Prostate gland (tissue), 2 donors: ENCODE data around the gene ISOC2. TPM values are rescaled to one million over a fixed set of nuclear protein-coding genes. Genes with fewer than 3 reads are reported as not detected.

Source experiments
- DNase-seq: peaks from one replicate; pipeline ENCODE4 v3.0.0-alpha.2; 2019; ENCODE audit warnings: low spot score
- H3K27ac ChIP-seq, 2 donors: fragments of 200-600 bp; sonication (generic); 2 replicates each; pipeline ENCODE4 v1.5.1; 2017 to 2019
- H3K27me3 ChIP-seq: fragments of 200-600 bp; sonication (generic); replicated peaks from 2 replicates; pipeline ENCODE4 v1.5.1; 2019; ENCODE audit not compliant: insufficient read depth
- H3K36me3 ChIP-seq, 2 donors: fragments of 200-600 bp; sonication (generic); 1 replicate in 1 of 2; 2 replicates in 1 of 2; pipeline versions ENCODE4 v1.5.1 to v1.8.1; 2017 to 2019
- H3K4me1 ChIP-seq: fragments of 200-600 bp; sonication (generic); replicated peaks from 2 replicates; pipeline ENCODE4 v1.5.1; 2019
- H3K4me3 ChIP-seq, 2 donors: fragments of 200-600 bp; sonication (generic); 2 replicates each; pipeline ENCODE4 v1.5.1; 2017 to 2019
- H3K9me3 ChIP-seq: fragments of 200-600 bp; sonication (generic); 2 replicates; pipeline ENCODE4 v1.5.1; 2017
- CTCF ChIP-seq, 4 experiments: fragments of 200-600 bp in 2 of 4; fragments of 450-650 bp in 2 of 4; sonication (generic) in 2 of 4; IDR thresholded peaks; 1 replicate in 3 of 4; 2 replicates in 1 of 4; pipeline ENCODE4 v1.5.1; 2016 to 2019; ENCODE audit warnings: antibody characterized with exemption in 4 of 4, mild to moderate bottlenecking in 2 of 4, moderate library complexity in 2 of 4
- POLR2A ChIP-seq: fragments of 450-650 bp; IDR thresholded peaks from one replicate; pipeline ENCODE4 v1.6.1; 2016; ENCODE audit warnings: antibody characterized with exemption, mild to moderate bottlenecking
- POLR2AphosphoS5 ChIP-seq: sonication (generic); formaldehyde crosslinking; IDR thresholded peaks from one replicate; pipeline ENCODE4 v1.6.1; 2017; ENCODE audit warnings: antibody characterized with exemption
- WGBS: methylation state at CpG from one replicate; pipeline ENCODE4 v1.1.5; 2018; 5-methylcytosine and 5-hydroxymethylcytosine counted together
- intact Hi-C: fragments of 100-400 bp; cut with DNase I; formaldehyde crosslinking; loops from one replicate; pipeline ENCODE4 v1.14.2; 2022
- total RNA-seq, 2 donors: library from RNA; depleted of rRNA; stranded (reverse); fragments of >200 nt; gene quantifications; one replicate each; pipeline ENCODE4 v1.1.0, GENCODE V29; 2016

ISOC2 gene
- total RNA-seq, 2 donors from 2014 or later = 85.1 to 117 TPM

- no peaks in the 10 kb centered on the region for H3K9me3 ChIP-seq
- no peak overlapping the region for H3K27ac ChIP-seq
- no peak for DNase-seq
- TF ChIP-seq POLR2A = no peak
- TF ChIP-seq POLR2AphosphoS5 = no peak
- no peak for TF ChIP-seq CTCF (IDR thresholded peaks at IDR 0.05)
- no peak overlapping the region for H3K4me3 ChIP-seq
- intact Hi-C loops = loop anchor here (5.0 kb wide), 1 partner anchor 288 kb away; the partner anchor contains the start of gene PPP1R12C
- peaks cover 8% of the 10 kb centered on the region for H3K4me1 ChIP-seq
- 81% methylated on average over 5 of the region's 5 CpGs for WGBS
- no peaks in the 10 kb centered on the region for H3K27me3 ChIP-seq
- H3K36me3 ChIP-seq = peaks cover 0 to 4% of the 10 kb centered on the region in 2 donors
Measured at GRCh38 chr19:55405638-55406037, 55.8 kb downstream of the ISOC2 start.

Other genes starting within 250 kb of the ISOC2 start
- 10 to 100 TPM in 1 of 2 donors, 1 to 10 TPM in 1; 1.5 to 10.8 TPM for gene TMEM86B, start 232.9 kb downstream of the ISOC2 start, total RNA-seq
- gene PPP6R1, start 202.6 kb downstream of the ISOC2 start, total RNA-seq = 100 to 1,000 TPM in 1 of 2 donors, 10 to 100 TPM in 1; 49.5 to 112 TPM
- 10 to 100 TPM; 33.6 to 36.0 TPM for gene HSPBP1, start 181.5 kb downstream of the ISOC2 start, total RNA-seq
- gene BRSK1, start 177.6 kb downstream of the ISOC2 start, total RNA-seq = 10 to 100 TPM in 1 of 2 donors, 1 to 10 TPM in 1; 1.4 to 10.9 TPM
- gene TMEM150B, start 136.3 kb downstream of the ISOC2 start, total RNA-seq = not detected
- gene KMT5C, start 121.8 kb downstream of the ISOC2 start, total RNA-seq = 10 to 100 TPM; 17.8 to 32.3 TPM
- gene COX6B2, start 106.9 kb downstream of the ISOC2 start, total RNA-seq = 10 to 100 TPM in 1 of 2 donors, not detected in 1; 10.2 TPM
- gene GARIN5B, start 98.4 kb downstream of the ISOC2 start, total RNA-seq = 1 to 10 TPM in 1 of 2 donors, not detected in 1; 1.5 TPM
- 1 to 10 TPM in 1 of 2 donors, not detected in 1; 2.0 TPM for gene IL11, start 91.2 kb downstream of the ISOC2 start, total RNA-seq
- not detected for gene TMEM190, start 84.8 kb downstream of the ISOC2 start, total RNA-seq
- gene TMEM238, start 77.3 kb downstream of the ISOC2 start, total RNA-seq = 100 to 1,000 TPM in 1 of 2 donors, 10 to 100 TPM in 1; 19.6 to 116 TPM
- gene RPL28, start 75.7 kb downstream of the ISOC2 start, total RNA-seq = 100 to 1,000 TPM; 439 to 554 TPM
- gene UBE2S, start 53.9 kb downstream of the ISOC2 start, total RNA-seq = 10 to 100 TPM; 10.3 to 49.9 TPM
- gene SHISA7, start 18.3 kb downstream of the ISOC2 start, total RNA-seq = not detected
- not detected for gene C19orf85, start 3.1 kb upstream of the ISOC2 start, total RNA-seq
- gene ZNF628, start 15.0 kb upstream of the ISOC2 start, total RNA-seq = 10 to 100 TPM; 10.9 to 66.4 TPM
- gene NAT14, start 23.5 kb upstream of the ISOC2 start, total RNA-seq = 10 to 100 TPM; 10.8 to 19.8 TPM
- gene SSC5D, start 26.8 kb upstream of the ISOC2 start, total RNA-seq = 1 to 10 TPM; 5.6 to 8.6 TPM
- gene SBK2, start 75.5 kb upstream of the ISOC2 start, total RNA-seq = not detected
- gene SBK3, start 83.9 kb upstream of the ISOC2 start, total RNA-seq = under 1 TPM; 0.23 to 0.74 TPM
- 10 to 100 TPM in 1 of 2 donors, 1 to 10 TPM in 1; 8.7 to 10.8 TPM for gene ZNF579, start 119.2 kb upstream of the ISOC2 start, total RNA-seq
- gene FIZ1, start 137.9 kb upstream of the ISOC2 start, total RNA-seq = 10 to 100 TPM; 14.8 to 16.4 TPM
- 10 to 100 TPM; 30.2 to 54.8 TPM for gene ZNF524, start 138.6 kb upstream of the ISOC2 start, total RNA-seq
- gene ZNF865, start 144.0 kb upstream of the ISOC2 start, total RNA-seq = 10 to 100 TPM; 18.4 to 21.0 TPM
- 10 to 100 TPM in 1 of 2 donors, 1 to 10 TPM in 1; 8.9 to 17.2 TPM for gene ZNF784, start 162.9 kb upstream of the ISOC2 start, total RNA-seq
- gene ZNF580, start 179.4 kb upstream of the ISOC2 start, total RNA-seq = 10 to 100 TPM; 49.7 to 70.5 TPM
- gene ZNF581, start 182.0 kb upstream of the ISOC2 start, total RNA-seq = 10 to 100 TPM; 19.7 to 20.6 TPM
- 10 to 100 TPM; 17.7 to 70.2 TPM for gene CCDC106, start 186.6 kb upstream of the ISOC2 start, total RNA-seq
- 100 to 1,000 TPM in 1 of 2 donors, 10 to 100 TPM in 1; 99.2 to 224 TPM for gene U2AF2, start 193.4 kb upstream of the ISOC2 start, total RNA-seq
- 100 to 1,000 TPM; 160 to 345 TPM for gene EPN1, start 213.6 kb upstream of the ISOC2 start, total RNA-seq